Hindlimb muscle (tissue), 1 donor: ENCODE measurements around the gene ZSWIM2. TPM values are rescaled to one million over a fixed set of nuclear protein-coding genes. Genes with fewer than 3 reads are reported as not detected.
"Not testable (repeated sequence)": the region's sequence is repeated elsewhere in the genome, so short reads cannot be mapped to it uniquely, and the experiment has no call there.

Experiments used
- DNase-seq: peaks from one replicate; pipeline ENCODE4 v3.0.0-alpha.2; 2013
- polyA plus RNA-seq: library from polyadenylated mRNA; unstranded; fragments of 120-200 nt; gene quantifications from one replicate; pipeline ENCODE4 v1.2.1, GENCODE V29; 2013; ENCODE audit not compliant: insufficient read length

The ZSWIM2 gene, protein sequence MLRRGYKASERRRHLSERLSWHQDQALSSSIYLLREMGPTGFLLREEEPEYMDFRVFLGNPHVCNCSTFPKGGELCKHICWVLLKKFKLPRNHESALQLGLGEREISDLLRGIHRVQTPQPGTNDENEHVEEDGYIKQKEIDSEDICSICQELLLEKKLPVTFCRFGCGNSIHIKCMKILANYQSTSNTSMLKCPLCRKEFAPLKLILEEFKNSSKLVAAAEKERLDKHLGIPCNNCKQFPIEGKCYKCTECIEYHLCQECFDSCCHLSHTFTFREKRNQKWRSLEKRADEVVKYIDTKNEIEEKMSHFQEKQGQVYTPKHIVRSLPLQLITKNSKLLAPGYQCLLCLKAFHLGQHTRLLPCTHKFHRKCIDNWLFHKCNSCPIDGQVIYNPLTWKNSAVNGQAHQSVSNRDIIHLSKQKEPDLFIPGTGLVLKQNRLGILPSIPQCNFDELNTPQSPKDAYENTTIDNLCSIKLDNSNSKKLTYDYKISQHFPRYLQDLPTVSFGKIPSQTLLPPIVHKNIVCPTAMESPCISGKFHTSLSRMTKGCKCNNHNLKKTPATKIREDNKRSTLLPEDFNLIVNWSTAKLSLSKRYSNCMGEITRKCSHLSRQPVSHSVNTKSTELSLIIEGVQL
- not detected for polyA plus RNA-seq

DNA sequence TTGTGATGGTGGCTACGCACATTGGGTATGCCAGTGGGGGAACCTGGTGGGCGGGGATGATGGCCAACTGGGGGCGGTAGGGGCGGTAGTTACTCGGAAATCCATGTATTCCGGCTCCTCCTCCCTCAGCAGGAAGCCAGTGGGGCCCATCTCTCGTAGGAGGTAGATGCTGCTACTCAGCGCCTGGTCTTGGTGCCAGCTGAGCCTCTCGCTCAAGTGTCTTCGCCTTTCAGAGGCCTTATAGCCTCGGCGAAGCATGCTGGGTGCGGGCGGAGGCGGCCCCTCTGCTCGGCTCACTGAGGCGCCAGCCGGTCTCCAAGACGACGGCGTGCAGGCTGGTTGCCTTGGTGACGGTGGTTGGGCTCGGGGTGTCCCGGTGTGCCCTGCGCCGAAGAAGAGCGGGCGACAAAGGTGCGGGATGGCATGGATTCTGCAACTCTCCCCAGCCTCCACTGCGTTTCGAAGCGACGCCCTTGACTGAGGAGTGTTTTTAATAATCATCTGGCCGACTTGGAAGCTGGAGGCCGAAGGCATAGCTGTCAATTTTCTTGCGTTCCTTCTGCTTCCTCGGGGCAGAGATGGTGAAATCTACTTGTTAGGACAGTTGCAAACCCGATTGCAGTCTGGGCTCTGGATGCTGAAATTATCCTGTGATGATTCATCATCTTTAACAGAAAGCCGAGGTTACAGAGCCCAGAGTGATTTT, at the start of gene ZSWIM2:
TSS of gene ZSWIM2 (minus strand) at position 298 of the 706 bp plus-strand sequence. CDS start at position 258, 40 bp downstream.
- peak; percentile 64 for DNase-seq

DNA sequence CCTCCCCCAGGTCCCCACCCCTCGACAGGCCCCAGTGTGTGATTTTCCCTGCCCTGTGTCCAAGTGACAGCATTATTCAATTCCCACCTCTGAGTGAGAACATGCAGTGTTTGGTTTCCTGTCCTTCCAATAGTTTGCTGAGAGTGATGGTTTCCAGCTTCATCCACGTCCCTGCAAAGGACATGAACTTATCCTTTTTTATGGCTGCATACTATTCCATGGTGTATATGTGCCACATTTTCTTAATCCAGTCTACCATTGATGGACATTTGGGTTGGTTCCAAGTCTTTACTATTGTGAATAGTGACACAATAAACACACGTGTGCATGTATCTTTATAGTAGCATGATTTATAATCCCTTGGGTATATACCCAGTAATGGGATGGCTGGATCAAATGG, 47.2 kb upstream of the ZSWIM2 start:
- not testable (repeated sequence) for DNase-seq

DNA sequence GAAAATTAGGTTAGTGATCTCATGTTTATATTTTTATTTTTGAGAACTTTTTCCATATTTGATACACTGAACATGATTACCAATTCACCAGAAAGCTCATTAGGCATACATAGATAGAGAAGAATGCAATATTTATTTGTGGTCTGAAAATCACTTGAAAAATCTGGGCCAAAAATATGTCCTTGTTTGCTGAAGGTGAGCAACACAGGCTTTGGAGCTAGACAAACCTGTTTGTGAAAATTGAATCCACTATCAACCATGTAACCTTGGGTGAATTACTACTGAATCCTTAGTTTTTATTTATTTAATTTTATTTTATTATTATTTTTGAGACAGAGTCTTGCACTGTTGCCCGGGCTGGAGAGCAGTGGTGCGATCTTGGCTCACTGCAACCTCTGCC, 46.5 kb upstream of the ZSWIM2 start:
- no peak for DNase-seq

DNA sequence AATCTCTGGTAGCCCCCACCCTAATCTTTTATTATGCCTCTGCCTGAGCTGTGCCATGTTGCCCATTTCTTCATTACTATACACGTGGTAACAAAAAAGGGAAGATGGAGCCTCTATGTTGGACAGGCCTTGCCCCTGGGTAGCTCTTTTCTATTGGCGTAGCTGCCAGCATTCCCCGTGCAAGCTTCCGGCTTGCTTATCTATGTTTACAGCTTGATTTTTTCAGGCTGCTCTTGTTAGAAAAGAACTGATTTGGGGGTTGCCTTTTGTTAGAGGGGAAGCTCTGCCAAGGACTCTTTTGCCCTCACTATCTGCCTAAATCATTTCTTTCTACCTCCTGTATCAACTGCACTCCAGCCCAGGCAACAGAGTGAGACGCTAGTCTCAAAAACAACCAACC, 45.5 kb upstream of the ZSWIM2 start:
- DNase-seq = no peak

DNA sequence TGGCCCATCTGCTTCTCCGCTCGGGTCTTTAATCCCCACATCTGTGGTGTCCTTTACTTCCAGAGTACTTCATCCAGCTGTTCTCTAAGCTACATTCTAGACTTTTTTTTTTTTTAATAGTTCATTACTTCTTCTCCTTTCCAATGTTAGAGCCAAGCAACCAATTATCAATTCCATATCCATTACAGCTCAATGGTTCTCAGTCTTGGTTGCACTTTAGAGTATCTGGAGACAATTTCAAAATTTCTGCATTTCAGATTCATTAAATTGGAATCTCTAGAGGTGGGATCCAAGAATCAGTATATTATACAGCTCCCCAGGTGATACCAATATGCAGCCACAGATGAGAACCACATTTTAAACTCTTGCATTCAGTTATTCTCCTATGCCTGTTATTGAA, 43.9 kb upstream of the ZSWIM2 start:
- no peak for DNase-seq

DNA sequence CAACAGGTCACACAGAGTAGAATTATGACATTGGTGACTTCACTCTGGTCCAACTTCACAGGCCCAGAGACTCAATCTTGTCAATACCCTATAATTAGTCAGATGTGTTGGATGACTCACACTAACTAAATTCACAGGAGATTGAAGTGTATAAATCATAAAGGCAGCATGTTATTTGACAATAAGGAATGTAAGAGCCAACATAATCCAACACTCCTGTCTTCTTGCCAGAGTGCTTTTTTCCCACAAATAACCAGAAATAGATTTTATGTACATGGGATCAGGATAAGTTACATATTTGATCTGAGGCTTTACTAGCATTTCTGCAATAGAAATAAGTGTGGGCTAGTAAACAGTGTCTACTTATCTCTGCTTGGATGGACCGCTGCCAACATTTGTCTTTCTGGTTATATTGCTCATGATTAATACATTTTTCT, 42.2 kb upstream of the ZSWIM2 start:
- peak; percentile 37 for DNase-seq

DNA sequence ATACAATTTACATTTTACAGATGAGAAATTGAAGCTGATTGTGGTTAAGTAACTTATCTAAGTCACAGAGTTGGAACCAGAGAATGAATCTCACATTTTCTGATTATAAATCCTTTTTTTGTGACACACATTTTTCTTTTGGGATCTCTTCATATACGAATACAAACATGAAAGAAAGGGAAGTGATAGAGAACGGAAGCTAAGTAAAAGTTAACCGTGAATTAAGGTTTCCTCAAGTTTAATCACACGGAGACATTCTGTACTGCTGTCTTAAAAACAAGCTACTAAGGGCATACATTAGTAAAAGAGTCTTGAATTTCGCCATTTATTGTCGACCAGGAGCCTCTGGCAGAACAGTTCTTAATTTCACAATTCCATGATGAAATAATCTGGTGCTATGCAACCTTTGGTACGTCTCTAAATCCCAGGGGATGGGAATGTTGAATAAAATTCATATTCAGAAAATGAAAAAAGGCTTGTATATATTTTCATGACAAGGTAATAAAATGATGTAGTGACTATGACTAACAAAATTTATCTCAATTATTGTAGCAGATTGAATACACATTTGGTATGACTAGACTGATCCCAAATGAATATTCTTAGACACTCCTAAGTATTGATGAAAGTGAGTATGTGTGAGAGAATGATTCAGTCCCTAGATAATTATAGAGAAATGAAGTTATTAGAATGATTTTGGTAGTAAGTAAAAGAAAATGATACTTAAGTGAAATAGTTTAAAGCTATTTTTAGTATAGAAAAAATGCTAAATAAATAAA, 40.3 kb upstream of the ZSWIM2 start:
- no peak for DNase-seq

DNA sequence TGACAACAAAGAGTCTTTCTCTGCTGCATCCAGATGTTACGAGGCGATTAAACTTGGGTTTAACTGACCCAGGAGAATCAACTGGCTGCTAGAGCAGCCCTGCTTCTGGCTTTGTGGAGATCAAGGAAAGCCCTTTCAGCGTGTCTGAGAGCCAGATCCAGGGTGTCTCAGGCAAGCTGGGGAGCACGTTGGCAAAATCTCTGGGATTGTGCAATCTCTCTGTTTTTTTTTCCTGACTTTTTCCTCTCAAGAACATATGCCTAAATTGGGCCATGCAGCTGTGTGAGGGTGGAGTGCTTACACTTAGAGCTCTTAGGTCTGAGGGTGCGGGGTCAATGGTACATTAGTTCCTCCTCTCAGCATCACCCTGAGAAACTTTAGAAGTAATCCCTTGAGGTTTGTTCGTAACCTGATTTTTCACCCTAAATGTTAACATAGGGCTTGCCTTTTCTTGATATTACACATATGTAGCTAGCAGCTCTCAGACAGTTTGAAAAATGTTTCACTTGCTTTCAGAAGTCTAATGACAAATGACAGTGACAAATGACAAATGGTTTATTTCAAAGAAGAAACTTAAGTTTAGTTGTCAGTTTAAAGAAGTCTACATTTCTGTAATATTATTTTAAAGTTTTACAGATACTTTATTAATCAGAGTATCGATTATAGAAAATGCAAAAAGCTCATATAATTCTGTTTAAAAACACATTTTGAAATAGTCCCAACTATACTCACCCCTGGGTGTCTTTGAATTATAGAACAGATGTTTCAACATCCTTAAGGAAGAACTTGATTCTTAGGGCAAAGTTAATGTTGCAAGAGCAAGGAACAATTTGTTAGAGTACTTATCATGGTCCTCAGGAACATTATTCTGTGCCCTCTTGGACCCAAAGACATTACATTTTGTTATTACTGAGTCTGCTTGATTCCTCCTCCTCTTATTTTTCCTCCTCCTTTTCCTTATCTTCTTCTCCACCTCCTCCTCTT, 38.4 kb upstream of the ZSWIM2 start:
- peak; percentile 85 for DNase-seq

DNA sequence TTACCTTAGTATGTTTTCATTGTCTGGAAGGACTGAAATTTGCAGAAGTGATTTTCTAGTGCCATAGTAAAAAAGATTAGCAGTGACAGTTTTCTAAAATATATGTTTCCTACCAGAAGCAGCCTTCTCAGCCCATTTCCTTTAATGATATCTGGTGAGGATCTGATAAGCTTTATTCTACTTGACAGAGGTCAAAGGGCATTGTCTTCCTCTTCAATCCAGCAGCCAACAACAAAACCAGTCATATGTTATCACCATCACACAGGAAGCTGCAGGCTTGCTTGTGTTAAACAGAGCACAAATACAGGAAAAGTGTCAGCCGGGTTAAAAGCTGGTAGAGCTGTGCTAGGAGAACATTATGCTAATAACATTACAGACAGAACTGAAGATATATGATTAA, 35.6 kb upstream of the ZSWIM2 start:
- no peak for DNase-seq

DNA sequence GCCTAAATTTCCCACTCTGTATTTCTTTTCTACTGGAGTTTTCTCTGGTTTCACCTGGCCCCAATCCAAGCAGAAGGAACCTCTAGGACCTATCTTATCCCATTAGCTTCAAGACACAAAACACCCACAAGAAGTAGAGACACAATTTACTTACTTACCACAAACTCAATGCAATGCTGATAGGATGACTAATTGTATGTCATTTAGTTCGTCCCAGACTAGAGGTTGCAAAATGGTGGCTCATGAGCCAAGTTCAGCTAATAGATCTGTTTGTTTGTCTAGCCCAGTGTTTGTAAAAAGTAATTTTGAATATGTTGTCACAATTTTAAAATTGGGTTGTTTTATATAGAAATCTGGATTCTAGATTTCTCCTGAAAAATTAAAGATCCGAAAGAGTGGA, 34.7 kb upstream of the ZSWIM2 start:
- no peak for DNase-seq

DNA sequence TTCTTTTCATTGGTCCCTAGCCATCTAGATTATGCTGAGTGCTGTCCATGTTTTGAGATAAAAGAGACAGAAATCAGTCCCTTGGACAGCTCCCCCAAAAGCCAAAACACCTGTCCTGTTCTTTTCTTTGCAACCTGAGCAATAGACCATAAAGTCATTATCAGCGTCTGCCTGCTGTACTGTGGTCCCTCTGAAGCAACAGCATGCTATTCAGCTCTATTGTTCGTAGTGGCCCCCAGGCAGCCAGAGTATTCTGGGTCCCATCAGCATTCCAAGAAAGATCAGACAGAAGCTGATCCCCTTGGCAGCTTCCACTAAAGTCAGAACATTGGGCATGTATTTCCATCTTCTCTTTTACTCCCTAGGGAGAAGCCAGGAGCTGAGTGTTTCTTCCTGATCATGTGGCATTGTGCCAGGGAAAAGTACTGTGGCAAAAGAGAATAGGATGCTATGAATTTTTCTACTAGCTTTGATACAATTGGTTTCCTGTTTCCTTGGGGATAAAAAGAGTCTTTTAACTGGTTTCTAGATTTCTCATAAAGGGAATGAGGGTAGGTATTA, 33.6 kb upstream of the ZSWIM2 start:
- DNase-seq = no peak

DNA sequence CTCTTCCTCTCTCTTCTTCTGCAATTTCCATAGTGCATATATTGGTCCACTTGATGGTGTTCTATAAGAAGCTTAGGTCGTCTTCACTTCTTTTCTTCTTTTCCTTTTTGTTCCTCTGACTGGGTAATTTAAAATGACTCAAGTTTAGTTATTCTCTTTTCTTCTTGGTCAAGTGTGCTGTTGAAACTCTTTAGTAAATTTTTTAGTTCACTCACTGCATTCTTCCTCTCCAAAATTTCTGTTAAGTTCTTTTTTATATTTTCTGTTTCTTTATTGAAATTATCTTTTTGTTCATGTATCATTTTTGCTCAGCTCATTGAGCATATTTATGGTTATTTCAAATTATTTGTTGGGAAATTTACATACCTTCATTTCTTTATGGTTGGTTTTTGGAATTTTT, 32.7 kb upstream of the ZSWIM2 start:
- DNase-seq = no peak

DNA sequence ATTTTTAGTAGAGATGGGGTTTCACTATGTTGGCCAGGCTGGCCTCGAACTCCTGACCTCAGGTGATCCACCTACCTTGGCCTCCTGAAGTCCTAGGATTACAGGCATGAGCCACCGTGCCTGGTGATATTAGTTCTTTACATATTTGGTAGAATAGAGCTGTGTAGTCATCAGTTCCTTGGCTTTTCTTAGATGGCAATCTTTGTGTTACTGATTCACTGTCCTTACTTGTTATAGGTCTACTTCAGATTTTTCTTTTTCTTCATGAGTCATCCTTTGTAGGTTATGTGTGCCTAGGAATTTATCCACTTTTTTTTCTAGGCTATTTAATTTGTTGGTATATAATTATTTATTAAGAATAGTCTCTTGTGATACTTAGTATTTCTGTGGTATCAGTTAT, 30.3 kb upstream of the ZSWIM2 start:
- no peak for DNase-seq

DNA sequence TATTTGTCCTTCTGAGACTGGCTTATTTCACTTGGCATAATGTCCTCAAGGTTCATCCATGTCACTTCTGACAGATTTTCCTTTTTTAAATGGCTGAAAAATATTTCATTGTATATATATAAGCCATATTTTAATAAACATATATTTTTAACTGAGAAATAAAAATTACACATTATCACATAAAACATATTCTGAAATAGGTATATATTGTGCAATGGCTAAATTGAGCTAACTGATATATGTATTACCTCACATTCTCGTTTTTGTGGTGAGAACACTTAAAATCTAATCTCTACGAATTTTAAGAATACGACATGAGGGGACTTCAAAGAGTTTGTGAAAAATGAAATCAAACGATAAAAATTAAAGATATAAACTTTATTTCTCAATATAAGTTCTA, 25.7 kb upstream of the ZSWIM2 start:
- no peak for DNase-seq

DNA sequence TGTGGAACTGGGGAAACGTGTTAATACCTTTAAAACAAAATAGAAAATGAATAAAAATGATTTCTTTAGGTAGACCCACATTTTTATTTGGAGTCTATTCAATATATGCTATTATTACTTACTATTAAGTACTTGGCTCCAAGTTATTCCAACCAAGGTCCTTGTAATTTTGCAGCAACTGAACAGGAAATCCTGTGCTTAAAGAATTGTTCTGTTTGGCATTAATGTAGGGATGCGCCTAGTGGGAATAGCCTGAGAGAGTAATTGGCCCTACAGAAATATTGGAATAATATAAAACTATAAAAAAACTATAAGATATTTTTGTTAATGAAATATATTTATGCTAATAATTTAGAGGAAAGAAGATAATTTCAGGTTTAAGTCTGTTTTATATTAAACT, 22.9 kb upstream of the ZSWIM2 start:
- no peak for DNase-seq

DNA sequence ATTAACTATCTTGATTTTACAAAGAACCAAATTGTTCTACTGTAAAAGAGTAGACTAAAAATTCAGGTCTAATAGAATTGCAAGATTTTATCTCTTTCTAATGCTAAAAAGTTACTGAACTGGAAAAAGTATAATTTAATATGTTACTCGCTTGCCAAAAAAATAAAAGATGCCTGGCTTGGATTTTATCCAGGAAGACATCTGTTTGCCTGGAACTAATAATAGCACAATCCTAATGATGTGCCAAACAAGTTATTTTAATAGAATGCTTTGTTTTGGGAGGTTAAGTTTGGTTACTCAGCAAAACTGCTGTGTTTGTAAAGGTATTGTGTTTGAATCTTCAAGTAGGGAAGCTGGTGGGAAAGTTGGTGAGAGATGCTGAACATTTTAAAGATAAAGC, 19.4 kb upstream of the ZSWIM2 start:
- DNase-seq = peak; percentile 25

DNA sequence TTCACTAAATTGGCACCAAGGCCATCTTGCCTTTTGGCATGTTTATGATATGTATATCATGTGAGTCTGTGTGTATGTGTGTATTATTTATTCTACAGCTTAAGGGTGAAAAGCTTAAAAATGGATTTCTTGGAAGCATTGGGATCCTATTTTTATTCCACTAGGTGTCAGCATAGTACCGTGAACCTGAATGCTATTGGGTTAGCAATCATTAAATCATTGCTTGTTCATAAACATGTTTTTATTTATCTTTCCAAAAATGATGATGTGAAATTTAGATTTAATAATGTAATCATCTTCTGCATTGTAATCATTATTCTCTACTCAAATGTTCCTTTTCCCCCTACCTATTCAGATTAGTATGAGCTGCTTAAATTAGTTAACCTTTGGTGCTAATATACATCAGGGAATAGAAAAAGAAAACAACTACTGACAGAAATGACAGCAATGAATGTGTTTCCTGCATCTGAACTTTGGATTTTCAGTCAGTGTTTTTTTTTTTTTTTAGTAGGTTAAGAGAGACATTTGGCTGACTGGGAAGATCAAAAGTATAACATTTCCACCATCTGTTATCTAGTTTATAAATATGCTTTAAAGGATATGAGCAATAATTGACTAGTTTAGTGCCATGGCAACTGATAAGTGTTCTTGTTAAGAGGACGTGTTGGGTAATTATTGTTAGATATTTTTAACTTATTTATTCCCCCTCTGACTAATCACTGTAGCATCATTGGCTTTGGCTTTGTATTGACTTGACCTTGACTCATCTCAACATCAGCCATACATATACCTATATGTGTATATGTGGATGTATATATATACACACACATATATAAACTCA, 14.1 kb upstream of the ZSWIM2 start:
- DNase-seq = peak; percentile 47

DNA sequence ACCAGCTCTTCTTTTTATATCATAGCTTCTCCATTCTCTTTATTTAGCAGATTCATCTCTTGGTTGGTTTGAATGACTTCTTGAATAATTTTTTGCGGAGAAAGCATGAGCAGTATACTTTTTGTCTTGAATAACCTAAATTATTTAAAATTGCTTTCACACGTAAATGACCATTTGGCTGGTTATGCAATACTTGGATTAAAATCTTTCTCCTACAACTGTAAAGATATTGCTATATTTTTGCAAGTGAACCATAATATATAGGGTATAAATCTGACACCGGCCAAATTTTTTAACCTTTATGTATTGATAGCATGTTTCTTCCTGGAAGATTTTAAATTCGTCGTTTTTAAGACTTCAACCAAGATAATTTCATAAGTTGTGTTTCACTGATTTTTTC, 6.2 kb upstream of the ZSWIM2 start:
- no peak for DNase-seq

DNA sequence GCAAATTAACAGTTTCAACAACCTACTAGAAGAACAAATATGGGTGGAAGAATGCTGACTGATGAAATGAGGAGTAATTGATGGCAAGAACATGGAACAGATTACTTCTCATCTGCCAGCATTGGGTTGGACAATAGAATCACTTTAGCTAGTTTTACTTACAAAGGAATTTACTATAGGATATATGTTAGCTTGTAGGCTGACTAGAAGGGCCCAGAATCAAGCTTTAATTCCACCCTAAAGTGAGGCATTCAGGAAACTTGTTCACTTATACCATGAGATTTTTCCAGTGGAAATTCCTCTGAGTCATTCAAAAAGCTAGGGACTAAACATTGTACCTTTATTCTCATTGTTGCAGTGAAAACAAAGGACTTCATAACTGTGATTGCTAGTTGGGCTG, 5.0 kb upstream of the ZSWIM2 start:
- DNase-seq = no peak

DNA sequence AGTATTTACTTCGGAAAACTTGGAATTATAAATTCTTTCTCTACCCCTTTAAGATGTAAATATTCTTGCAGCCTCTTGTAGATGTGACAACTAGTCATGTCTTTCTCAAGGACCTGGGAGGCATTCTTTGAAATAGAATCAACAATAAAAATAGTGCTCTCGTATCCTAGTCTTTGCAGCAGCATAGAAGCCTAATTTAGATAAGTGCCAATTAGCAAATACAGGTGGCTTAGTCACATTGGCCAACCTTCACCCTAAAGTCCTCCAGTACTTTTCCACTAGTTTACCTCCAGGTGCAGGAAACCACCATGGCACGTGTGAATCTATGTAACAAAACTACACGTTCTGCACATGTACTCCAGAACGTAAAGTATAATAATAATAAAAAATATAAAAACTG, 3.5 kb upstream of the ZSWIM2 start:
- DNase-seq = no peak
